ENCODE measurements around the gene DOCK8.

DNA sequence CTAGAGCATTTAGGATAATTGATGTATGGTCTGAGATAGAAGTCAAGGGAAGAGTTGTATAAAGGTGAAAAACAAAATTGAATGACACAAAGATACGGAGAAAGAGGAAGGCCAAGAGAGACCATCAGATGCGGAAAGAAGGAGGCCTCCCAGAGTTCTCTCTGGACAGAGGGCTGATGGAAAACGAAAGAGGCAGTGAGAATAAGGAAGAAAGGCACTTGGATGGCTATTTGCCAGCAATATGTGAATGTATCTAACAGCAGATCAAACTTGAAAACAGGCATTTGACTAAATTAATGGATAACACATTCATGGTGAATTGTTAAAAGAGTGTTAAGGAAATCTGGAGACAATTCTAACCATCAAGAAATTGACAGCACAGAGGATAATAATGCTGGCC lies 2.4 kb upstream of the DOCK8 start:
- TF ChIP-seq, protein P1, sequence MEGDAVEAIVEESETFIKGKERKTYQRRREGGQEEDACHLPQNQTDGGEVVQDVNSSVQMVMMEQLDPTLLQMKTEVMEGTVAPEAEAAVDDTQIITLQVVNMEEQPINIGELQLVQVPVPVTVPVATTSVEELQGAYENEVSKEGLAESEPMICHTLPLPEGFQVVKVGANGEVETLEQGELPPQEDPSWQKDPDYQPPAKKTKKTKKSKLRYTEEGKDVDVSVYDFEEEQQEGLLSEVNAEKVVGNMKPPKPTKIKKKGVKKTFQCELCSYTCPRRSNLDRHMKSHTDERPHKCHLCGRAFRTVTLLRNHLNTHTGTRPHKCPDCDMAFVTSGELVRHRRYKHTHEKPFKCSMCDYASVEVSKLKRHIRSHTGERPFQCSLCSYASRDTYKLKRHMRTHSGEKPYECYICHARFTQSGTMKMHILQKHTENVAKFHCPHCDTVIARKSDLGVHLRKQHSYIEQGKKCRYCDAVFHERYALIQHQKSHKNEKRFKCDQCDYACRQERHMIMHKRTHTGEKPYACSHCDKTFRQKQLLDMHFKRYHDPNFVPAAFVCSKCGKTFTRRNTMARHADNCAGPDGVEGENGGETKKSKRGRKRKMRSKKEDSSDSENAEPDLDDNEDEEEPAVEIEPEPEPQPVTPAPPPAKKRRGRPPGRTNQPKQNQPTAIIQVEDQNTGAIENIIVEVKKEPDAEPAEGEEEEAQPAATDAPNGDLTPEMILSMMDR (IDR thresholded peaks at IDR 0.05): no peak
- no peak for TF ChIP-seq POLR2A (IDR thresholded peaks at IDR 0.05)
